Measurements from ENCODE around the gene CNOT3.

Gene CNOT3

GRCh38 chr19:54138489-54139256 lies 1.1 kb downstream of the CNOT3 start:
- no peak for TF ChIP-seq CTCF (IDR thresholded peaks at IDR 0.05)

GRCh38 chr19:54141356-54141755 lies 3.8 kb downstream of the CNOT3 start:
- no peak for TF ChIP-seq CTCF (IDR thresholded peaks at IDR 0.05)

- no peak for TF ChIP-seq CTCF (IDR thresholded peaks at IDR 0.05)
Measured at GRCh38 chr19:54142166-54142780, 4.7 kb downstream of the CNOT3 start.

GRCh38 chr19:54145541-54146158 lies 8.1 kb downstream of the CNOT3 start:
- TF ChIP-seq CTCF (IDR thresholded peaks at IDR 0.05): no peak

GRCh38 chr19:54147676-54148075 lies 10.1 kb downstream of the CNOT3 start:
- TF ChIP-seq CTCF (IDR thresholded peaks at IDR 0.05): no peak

GRCh38 chr19:54148158-54148557 lies 10.6 kb downstream of the CNOT3 start:
- no peak for TF ChIP-seq CTCF (IDR thresholded peaks at IDR 0.05)

- TF ChIP-seq CTCF (IDR thresholded peaks at IDR 0.05): no peak
Measured at GRCh38 chr19:54149021-54149812, 11.7 kb downstream of the CNOT3 start.
